ENCODE data around the gene FN3K.
"Not testable (repeated sequence)": the region's sequence is repeated elsewhere in the genome, so short reads cannot be mapped to it uniquely, and the experiment has no call there.

Gene FN3K

DNA sequence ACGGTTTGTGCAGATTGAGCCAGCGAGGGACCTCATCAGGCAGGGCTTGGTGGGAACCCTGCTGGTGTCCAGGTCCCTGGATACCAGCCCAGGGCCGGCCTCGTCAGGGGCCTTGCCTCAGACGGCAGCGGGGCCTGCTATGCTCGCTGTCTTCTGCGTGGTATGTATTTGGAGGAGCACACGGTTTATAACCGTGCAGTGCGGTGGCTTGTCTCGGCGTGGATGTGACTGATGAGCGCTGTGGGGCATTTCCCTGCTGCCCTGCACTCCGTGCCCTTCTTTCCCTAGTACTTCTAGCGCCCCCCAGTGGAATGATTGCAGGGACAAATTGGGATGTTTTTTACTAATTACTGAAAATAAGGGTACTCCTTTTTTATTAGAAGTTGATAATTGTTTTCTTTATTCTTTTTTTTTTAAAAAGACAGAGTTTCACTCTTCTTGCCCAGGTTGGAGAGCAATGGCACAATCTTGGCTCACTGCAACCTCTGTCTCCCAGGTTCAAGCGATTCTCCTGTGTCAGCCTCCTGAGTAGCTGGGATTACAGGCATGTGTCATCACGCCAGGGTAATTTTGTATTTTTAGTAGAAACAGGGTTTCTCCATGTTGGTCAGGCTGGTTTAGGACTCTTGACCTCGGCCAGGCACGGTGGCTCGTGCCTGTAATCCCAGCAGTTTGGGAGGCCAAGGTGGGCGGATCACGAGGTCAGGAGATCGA is 31.8 kb downstream of the FN3K start:
- no peaks in the 10 kb centered on the region for H3K9me2 ChIP-seq (replicated peaks; ENCODE audit: control insufficient read depth, low read length)
- TF ChIP-seq CTCF (IDR thresholded peaks at IDR 0.05; ENCODE audit: low read depth, low read length, poor library complexity, severe bottlenecking) (peak; percentile 65), EZH2phosphoT487 (IDR thresholded peaks at IDR 0.05; ENCODE audit: borderline replicate concordance, low read length) (no peak)
- H3K9me3 ChIP-seq (ENCODE audit: control insufficient read depth, insufficient read depth, low read length): no peaks in the 10 kb centered on the region
- H3K4me2 ChIP-seq (ENCODE audit: low read length): no peak overlapping the region
- peaks cover 6% of the 10 kb centered on the region for H3K79me2 ChIP-seq (ENCODE audit: control insufficient read depth, low read length)
- no peaks in the 10 kb centered on the region; the same call in 1 of the 2 replicates for H4K20me1 ChIP-seq (ENCODE audit: control insufficient read depth, insufficient read depth, low read depth, low read length)
- H3K4me1 ChIP-seq (ENCODE audit: control insufficient read depth, low read length): peaks cover 3% of the 10 kb centered on the region; the same call in 1 of the 2 replicates
- H3K27ac ChIP-seq (ENCODE audit: low read depth, low read length): no peak overlapping the region
- peaks cover 66% of the 10 kb centered on the region for H3K36me3 ChIP-seq (ENCODE audit: control insufficient read depth, low read length)
- H3F3A ChIP-seq (ENCODE audit: control insufficient read depth, insufficient read depth): peaks cover 3% of the 10 kb centered on the region; the same call in 1 of the 2 replicates
- H3K27me3 ChIP-seq (ENCODE audit: control insufficient read depth, low read length): no peaks in the 10 kb centered on the region
- H3K4me3 ChIP-seq (ENCODE audit: low read length): no peak overlapping the region

DNA sequence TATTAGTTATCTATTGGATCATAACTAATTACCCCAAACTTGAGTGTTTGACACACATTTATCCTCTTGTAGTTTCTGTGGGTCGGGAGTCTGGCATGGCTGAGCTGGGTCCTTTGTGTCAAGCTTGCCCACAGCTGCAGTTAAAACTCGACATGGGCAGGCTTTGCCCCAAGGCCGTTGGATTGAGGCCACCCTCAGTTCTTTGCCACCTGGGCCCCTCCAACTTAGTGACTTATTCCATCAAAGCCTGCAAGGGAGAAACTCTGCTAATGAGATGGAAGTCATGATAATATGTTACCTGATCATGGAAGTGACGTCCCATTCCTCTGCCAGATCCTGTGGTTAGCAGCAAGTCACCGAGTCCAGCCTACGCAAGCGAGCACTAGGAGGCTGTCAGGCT is 33.6 kb downstream of the FN3K start:
- H3K9me3 ChIP-seq (ENCODE audit: control insufficient read depth, insufficient read depth, low read length): no peaks in the 10 kb centered on the region

DNA sequence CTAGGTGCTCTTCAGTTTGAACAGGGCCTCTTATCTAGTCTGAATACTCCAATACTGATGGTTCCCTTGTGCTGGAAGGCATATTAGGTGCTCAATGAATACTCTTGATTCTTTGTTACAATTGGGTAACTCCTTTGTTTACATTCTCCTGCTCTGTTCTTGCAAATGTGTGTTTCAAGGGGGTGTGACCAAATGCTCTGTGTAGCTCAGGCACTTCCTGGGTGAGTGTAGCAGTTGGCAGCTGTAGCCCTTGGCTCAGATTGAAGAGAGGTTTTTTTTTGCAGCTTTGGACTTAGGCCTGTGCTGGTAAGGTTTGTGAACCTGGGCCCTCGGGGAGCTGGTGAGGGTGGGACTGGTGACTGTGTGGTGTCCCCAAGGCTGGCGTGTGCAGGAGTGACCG is 36.6 kb downstream of the FN3K start:
- TF ChIP-seq EZH2phosphoT487 (IDR thresholded peaks at IDR 0.05; ENCODE audit: borderline replicate concordance, low read length): no peak
- TF ChIP-seq CTCF (IDR thresholded peaks at IDR 0.05; ENCODE audit: low read depth, low read length, poor library complexity, severe bottlenecking): no peak
- Histone ChIP-seq H3K4me3 (ENCODE audit: low read length) (no peak overlapping the region), H3F3A (ENCODE audit: control insufficient read depth, insufficient read depth) (peaks cover 3% of the 10 kb centered on the region; the same call in 1 of the 2 replicates), H3K36me3 (ENCODE audit: control insufficient read depth, low read length) (peaks cover 62% of the 10 kb centered on the region), H3K9me2 (replicated peaks; ENCODE audit: control insufficient read depth, low read length) (no peaks in the 10 kb centered on the region), H3K79me2 (ENCODE audit: control insufficient read depth, low read length) (no peaks in the 10 kb centered on the region), H3K4me1 (ENCODE audit: control insufficient read depth, low read length) (peaks cover 15% of the 10 kb centered on the region), H3K9me3 (ENCODE audit: control insufficient read depth, insufficient read depth, low read length) (no peaks in the 10 kb centered on the region), H4K20me1 (ENCODE audit: control insufficient read depth, insufficient read depth, low read depth, low read length) (no peaks in the 10 kb centered on the region), H3K27ac (ENCODE audit: low read depth, low read length) (no peak overlapping the region), H3K4me2 (ENCODE audit: low read length) (no peak overlapping the region), H3K27me3 (ENCODE audit: control insufficient read depth, low read length) (no peaks in the 10 kb centered on the region)

More for the DNA sequence above, 33.6 kb downstream of the FN3K start:
- H3K9me2 ChIP-seq (replicated peaks; ENCODE audit: control insufficient read depth, low read length): no peaks in the 10 kb centered on the region
- H3K27me3 ChIP-seq (ENCODE audit: control insufficient read depth, low read length): no peaks in the 10 kb centered on the region
- H3K4me3 ChIP-seq (ENCODE audit: low read length): no peak overlapping the region
- H3K79me2 ChIP-seq (ENCODE audit: control insufficient read depth, low read length): no peaks in the 10 kb centered on the region
- peaks cover 3% of the 10 kb centered on the region; the same call in 1 of the 2 replicates for H3F3A ChIP-seq (ENCODE audit: control insufficient read depth, insufficient read depth)
- no peaks in the 10 kb centered on the region for H3K4me1 ChIP-seq (ENCODE audit: control insufficient read depth, low read length)
- H3K4me2 ChIP-seq (ENCODE audit: low read length): no peak overlapping the region
- no peak overlapping the region for H3K27ac ChIP-seq (ENCODE audit: low read depth, low read length)
- peaks cover 62% of the 10 kb centered on the region for H3K36me3 ChIP-seq (ENCODE audit: control insufficient read depth, low read length)
- no peaks in the 10 kb centered on the region; the same call in 1 of the 2 replicates for H4K20me1 ChIP-seq (ENCODE audit: control insufficient read depth, insufficient read depth, low read depth, low read length)
- TF ChIP-seq CTCF (IDR thresholded peaks at IDR 0.05; ENCODE audit: low read depth, low read length, poor library complexity, severe bottlenecking): no peak
- TF ChIP-seq EZH2phosphoT487 (IDR thresholded peaks at IDR 0.05; ENCODE audit: borderline replicate concordance, low read length): no peak

GRCh38 chr17:82774456-82774855 is 39.0 kb downstream of the FN3K start:
- H3K4me1 ChIP-seq (ENCODE audit: control insufficient read depth, low read length): peaks cover 15% of the 10 kb centered on the region
- H3K9me3 ChIP-seq (ENCODE audit: control insufficient read depth, insufficient read depth, low read length); H3K4me2 ChIP-seq (ENCODE audit: low read length); H3K9me2 ChIP-seq (replicated peaks; ENCODE audit: control insufficient read depth, low read length); H4K20me1 ChIP-seq (ENCODE audit: control insufficient read depth, insufficient read depth, low read depth, low read length); H3F3A ChIP-seq (ENCODE audit: control insufficient read depth, insufficient read depth); H3K79me2 ChIP-seq (ENCODE audit: control insufficient read depth, low read length); H3K27me3 ChIP-seq (ENCODE audit: control insufficient read depth, low read length); H3K4me3 ChIP-seq (ENCODE audit: low read length); H3K27ac ChIP-seq (ENCODE audit: low read depth, low read length): not testable (repeated sequence)
- H3K36me3 ChIP-seq (ENCODE audit: control insufficient read depth, low read length): peaks cover 39% of the 10 kb centered on the region
